Posterior vena cava (tissue), 2 donors: ENCODE data around the gene MAP3K2. TPM values are rescaled to one million over a fixed set of nuclear protein-coding genes. Genes with fewer than 3 reads are reported as not detected.

Experiments used
- DNase-seq: peaks from one replicate; pipeline ENCODE4 v3.0.0-alpha.2; 2020; ENCODE audit warnings: low spot score
- intact Hi-C, 2 donors: fragments of 100-400 bp; cut with DNase I; formaldehyde crosslinking; loops; one replicate each; pipeline versions ENCODE4 v1.14.1 to v1.14.2; 2022 to 2023
- microRNA-seq, 2 donors: library from miRNA; unstranded; fragments of <30 nt; microRNA quantifications; one replicate each; pipeline ENCODE4 v1.2.0, GENCODE V29; 2020 to 2021; ENCODE audit warnings: borderline microRNAs expressed in 2 of 2
- total RNA-seq, 2 donors: library from RNA; stranded (reverse); fragmentation: NEBNext Ultra II Directional; extraction: Animal tissue kit (Norgen Biotek cat#: 25700); gene quantifications; one replicate each; pipeline ENCODE4 v1.2.1, GENCODE V29; 2021
- donor health status: DM: yes; HTN: yes; CAD: no.
- donor health status: DM: yes; HTN: yes; CAD: no.

The MAP3K2 gene
- total RNA-seq, 2 donors from 2014 or later = 63.9 to 68.5 TPM

DNA sequence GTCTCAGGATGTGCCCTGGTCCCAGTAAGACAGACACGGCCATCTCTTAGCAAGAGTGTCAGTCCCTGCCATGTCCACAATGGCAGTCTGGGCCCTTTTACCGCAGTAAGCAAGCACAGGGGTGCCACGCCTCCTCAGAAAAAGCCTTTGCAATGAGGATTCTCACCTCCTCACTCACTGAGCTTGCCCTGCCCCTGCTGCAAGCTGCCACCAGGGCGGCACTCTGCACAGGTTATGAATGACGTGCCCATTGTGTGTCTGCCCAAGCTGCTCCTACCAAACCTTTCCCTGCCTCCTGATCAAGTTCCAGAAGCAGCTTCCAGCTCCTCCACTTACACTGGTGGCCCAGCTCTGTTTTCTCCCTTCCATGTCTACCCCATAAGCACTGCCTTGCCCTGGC, 117.1 kb downstream of the MAP3K2 start:
- no peak for DNase-seq
- intact Hi-C loops = no loop called here

- no peak for DNase-seq
- intact Hi-C loops = no loop called here
These were observed 125.9 kb downstream of the MAP3K2 start for GRCh38 chr2:127261804-127262406.

DNA sequence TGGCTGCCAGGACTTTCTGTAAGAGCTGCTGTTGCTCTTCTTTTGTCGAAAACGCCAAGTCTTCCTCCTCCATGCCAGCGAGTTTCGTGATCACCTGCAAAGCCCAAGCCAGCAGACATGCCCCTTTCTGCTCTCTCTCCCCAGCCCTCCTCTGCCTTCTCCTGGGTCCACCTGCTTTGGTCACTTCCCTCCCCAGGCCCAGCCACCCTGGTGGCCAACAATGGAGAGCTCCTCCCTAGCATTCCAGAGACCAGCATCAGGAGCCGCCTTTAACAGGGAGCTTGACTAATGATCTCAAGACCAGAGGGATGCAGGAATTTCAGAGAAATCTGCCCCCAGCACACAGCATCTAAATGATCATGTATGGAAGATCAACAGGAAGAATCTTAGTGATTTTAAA, 128.4 kb downstream of the MAP3K2 start:
- DNase-seq = no peak
- intact Hi-C loops = no loop called here

GRCh38 chr2:127256866-127257265, 130.9 kb downstream of the MAP3K2 start:
- intact Hi-C loops = no loop called here
- no peak for DNase-seq

DNA sequence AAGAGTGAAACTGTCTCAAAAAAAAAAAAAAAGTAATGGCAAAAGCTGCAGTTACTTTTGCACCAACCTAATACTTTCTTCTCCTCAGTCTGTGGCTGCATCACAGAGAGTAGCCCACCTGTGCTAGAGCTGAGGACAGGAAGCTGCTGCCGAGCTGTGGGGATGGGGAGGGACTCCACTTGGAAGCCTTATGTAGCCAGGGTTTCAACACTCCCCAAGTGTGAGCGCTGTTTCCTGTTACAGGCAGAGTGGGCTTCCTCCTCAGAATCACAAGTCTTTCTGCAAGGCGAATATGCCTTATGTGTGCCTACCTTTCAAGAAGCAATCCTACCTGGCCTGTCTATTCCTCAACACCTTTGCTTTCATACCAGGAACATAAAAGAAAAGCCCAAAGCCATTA, 131.4 kb downstream of the MAP3K2 start:
- DNase-seq = no peak
- intact Hi-C loops = no loop called here

GRCh38 chr2:127255721-127256120, 132.1 kb downstream of the MAP3K2 start:
- no peak for DNase-seq
- intact Hi-C loops = no loop called here

DNA sequence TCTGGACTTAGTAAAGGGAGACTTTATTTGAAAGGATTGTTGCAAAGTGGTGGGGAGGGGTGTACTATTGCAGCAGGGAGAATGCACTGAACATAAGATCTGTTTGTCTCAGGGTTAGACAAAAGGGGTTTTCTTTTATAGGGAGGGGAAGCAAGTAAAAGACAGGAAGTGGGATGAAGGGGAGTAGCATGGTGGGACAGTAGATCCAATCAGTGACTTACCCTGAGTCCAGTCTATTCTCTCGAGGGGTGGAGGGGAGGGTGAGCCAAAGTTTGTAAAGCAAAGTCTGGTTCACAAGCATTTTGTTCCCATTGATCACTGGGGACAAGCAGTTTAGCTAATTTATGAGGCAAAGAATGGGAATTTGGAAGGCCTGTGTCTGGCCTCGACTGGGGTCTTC, 132.6 kb downstream of the MAP3K2 start:
- DNase-seq = no peak
- intact Hi-C loops = no loop called here

DNA sequence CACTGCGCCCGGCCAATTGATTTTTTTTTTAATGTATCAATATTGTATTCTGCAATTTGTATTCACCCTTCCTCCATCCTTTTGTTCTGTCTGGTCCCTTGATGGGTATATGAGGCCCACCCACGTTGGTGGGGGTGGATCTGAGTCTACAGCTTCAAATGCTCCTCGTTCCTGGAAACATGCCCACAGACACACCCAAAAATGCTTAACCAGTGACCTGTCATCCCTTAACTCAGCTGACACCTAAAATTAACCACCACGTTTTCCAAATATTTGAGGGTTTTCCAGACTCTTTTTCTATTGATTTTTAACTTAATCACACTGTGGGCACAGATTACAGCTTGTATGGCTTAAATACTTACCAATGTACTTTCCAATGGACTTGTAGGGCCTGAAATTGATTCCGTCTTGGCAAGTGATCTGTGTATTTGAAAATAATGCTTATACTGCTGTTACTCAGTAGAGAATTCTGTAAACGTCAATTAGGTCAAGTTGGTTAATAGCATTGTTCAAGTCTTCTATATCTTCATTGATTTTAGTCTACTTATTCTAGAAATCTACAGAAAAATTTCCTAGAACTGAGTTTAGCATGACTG, 133.3 kb downstream of the MAP3K2 start:
- no peak for DNase-seq
- intact Hi-C loops = no loop called here

Small RNAs within 50 kb of the gene (microRNA-seq; reads per million reads assigned to microRNA genes)
- gene MIR4783 = 0 reads per million in 2 donors

Other genes with a start within 250 kb of the MAP3K2 start
- under 1 TPM; 0.29 to 0.88 TPM for gene CYP27C1, start 167.7 kb downstream of the MAP3K2 start, total RNA-seq
- gene ERCC3, start 93.8 kb downstream of the MAP3K2 start, total RNA-seq = 10 to 100 TPM; 28.2 to 30.3 TPM
- not detected for gene PROC, start 30.5 kb upstream of the MAP3K2 start, total RNA-seq
- 10 to 100 TPM; 31.0 to 35.4 TPM for gene IWS1, start 138.5 kb upstream of the MAP3K2 start, total RNA-seq
- gene MYO7B, start 147.7 kb upstream of the MAP3K2 start, total RNA-seq = under 1 TPM; 0.67 to 0.79 TPM